Testis (tissue), 3 donors: ENCODE measurements around the gene MCRS1. TPM values are rescaled to one million over a fixed set of nuclear protein-coding genes. Genes with fewer than 3 reads are reported as not detected.
"Not testable (repeated sequence)": the region's sequence is repeated elsewhere in the genome, so short reads cannot be mapped to it uniquely, and the experiment has no call there.

Source experiments
- DNase-seq: peaks from one replicate; pipeline ENCODE4 v3.0.0-alpha.2; 2019
- H3K27ac ChIP-seq, 2 donors: fragments of 200-600 bp; sonication (generic); one replicate each; pipeline ENCODE4 v1.5.1; 2019
- H3K27me3 ChIP-seq: fragments of 200-600 bp; sonication (generic); one replicate; pipeline ENCODE4 v1.5.1; 2019
- H3K36me3 ChIP-seq: fragments of 200-600 bp; sonication (generic); one replicate; pipeline ENCODE4 v1.5.1; 2017; ENCODE audit warnings: low read depth; ENCODE audit errors: missing control alignments
- H3K4me1 ChIP-seq: fragments of 200-600 bp; sonication (generic); one replicate; pipeline ENCODE4 v1.5.1; 2019
- H3K4me3 ChIP-seq, 2 donors: fragments of 200-600 bp; sonication (generic); one replicate each; pipeline ENCODE4 v1.5.1; 2017 to 2019
- H3K9me3 ChIP-seq: fragments of 200-600 bp; sonication (generic); one replicate; pipeline ENCODE4 v1.5.1; 2017
- CTCF ChIP-seq, 3 experiments: fragments of 450-650 bp in 2 of 3; fragments of 200-600 bp in 1 of 3; sonication (generic) in 1 of 3; IDR thresholded peaks; one replicate each; pipeline ENCODE4 v1.5.1; 2016 to 2019; ENCODE audit warnings: antibody characterized with exemption in 3 of 3, mild to moderate bottlenecking in 2 of 3, moderate library complexity in 1 of 3
- POLR2A ChIP-seq: fragments of 450-650 bp; IDR thresholded peaks from one replicate; pipeline ENCODE4 v1.6.1; 2017; ENCODE audit warnings: antibody characterized with exemption, mild to moderate bottlenecking, moderate library complexity
- WGBS, 2 donors: methylation state at CpG; one replicate each; pipeline ENCODE4 v1.1.5; 2018; 5-methylcytosine and 5-hydroxymethylcytosine counted together
- intact Hi-C: fragments of 100-400 bp; cut with DNase I; formaldehyde crosslinking; loops from one replicate; pipeline ENCODE4 v1.15.1; 2023; ENCODE audit warnings: low total_unique reads
- polyA plus RNA-seq: library from polyadenylated mRNA; stranded (reverse); fragments of 350-450 nt; fragmentation: Illumina TruSeq; extraction: RNeasy Lipid Tissue Mini Kit (QIAGEN cat#74804); gene quantifications from one replicate; pipeline ENCODE4 v1.2.3, GENCODE V29; 2014; ENCODE audit warnings: low read depth, low replicate concordance; ENCODE audit not compliant: insufficient read depth
- small RNA-seq, 2 donors: library from RNA; depleted of rRNA; stranded (forward); fragments of <200 nt; gene quantifications; one replicate each; pipeline ENCODE3, GENCODE V24; 2016
- total RNA-seq, 2 donors: library from RNA; depleted of rRNA; stranded (reverse); fragments of >200 nt; gene quantifications; one replicate each; pipeline ENCODE4 v1.2.3, GENCODE V29; 2016

Gene MCRS1
- total and polyA plus RNA-seq, 3 donors from 2014 or later = 95.8 to 105 (median 104) TPM

DNA sequence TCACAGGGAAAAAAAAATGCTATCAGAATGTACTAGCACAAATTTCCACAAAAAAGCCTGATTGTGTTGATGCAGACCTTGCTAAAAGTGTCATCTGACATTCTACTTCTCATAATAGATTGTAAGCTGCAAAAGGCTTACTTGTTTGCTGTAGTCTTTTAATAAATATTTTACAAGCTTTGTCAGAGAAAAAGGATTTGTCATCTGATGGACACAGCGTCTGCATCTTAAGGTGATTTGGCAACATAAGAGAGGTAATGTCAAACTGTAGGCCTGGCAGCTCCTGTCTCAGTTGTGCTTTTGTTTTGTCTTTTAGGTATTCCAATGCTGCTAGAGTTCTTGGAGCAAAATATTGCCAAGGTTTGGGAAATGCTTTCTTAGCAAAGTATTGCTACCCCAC, 55.4 kb downstream of the MCRS1 start:
- H3K27ac ChIP-seq = no peak overlapping the region
- no peaks in the 10 kb centered on the region for H3K27me3 ChIP-seq
- TF ChIP-seq CTCF (IDR thresholded peaks at IDR 0.05) (no peak), POLR2A (no peak)
- H3K4me1 ChIP-seq = no peaks in the 10 kb centered on the region
- H3K4me3 ChIP-seq = no peak overlapping the region
- DNase-seq = no peak
- H3K36me3 ChIP-seq = no peaks in the 10 kb centered on the region
- WGBS, 2 donors = 88 to 93% methylated on average over 1 of the region's 1 CpG
- intact Hi-C loops = loop anchor here (10.0 kb wide), 1 partner anchor 168 kb away; the partner anchor contains the start of gene DNAJC22
- no peaks in the 10 kb centered on the region for H3K9me3 ChIP-seq

- H3K4me1 ChIP-seq = no peaks in the 10 kb centered on the region
- intact Hi-C loops = loop anchor here (10.0 kb wide), 1 partner anchor 167 kb away; the partner anchor contains the start of gene DNAJC22
- no peak for DNase-seq
These were observed 56.5 kb downstream of the MCRS1 start for GRCh38 chr12:49511410-49511809.

GRCh38 chr12:49509681-49510080, 58.3 kb downstream of the MCRS1 start:
- not testable (repeated sequence) for H3K4me3 ChIP-seq, H3K27ac ChIP-seq, H3K27me3 ChIP-seq, H3K4me1 ChIP-seq, H3K9me3 ChIP-seq, DNase-seq, H3K36me3 ChIP-seq
- WGBS, 2 donors = 93 to 95% methylated on average over 8 of the region's 8 CpGs
- intact Hi-C loops = loop anchor here (10.0 kb wide), 1 partner anchor 165 kb away; the partner anchor contains the start of gene DNAJC22

More at GRCh38 chr12:49511410-49511809, 56.5 kb downstream of the MCRS1 start:
- no peaks in the 10 kb centered on the region for H3K9me3 ChIP-seq
- no peaks in the 10 kb centered on the region for H3K27me3 ChIP-seq
- no peak overlapping the region for H3K27ac ChIP-seq
- TF ChIP-seq POLR2A (no peak), CTCF (IDR thresholded peaks at IDR 0.05) (no peak)
- no peak overlapping the region for H3K4me3 ChIP-seq
- no peaks in the 10 kb centered on the region for H3K36me3 ChIP-seq

Small RNA genes within 50 kb of the gene (small RNA-seq; reads per million reads assigned to genes)
- 0 reads per million in 2 donors for gene POLR2KP1
- gene RNU6-834P = 0 reads per million in 2 donors

Other genes with a start within 250 kb of the MCRS1 start
- gene TROAP, start 244.9 kb downstream of the MCRS1 start, total RNA-seq = 10 to 100 TPM; 22.8 to 36.1 TPM
- gene TROAP, start 244.9 kb downstream of the MCRS1 start, polyA plus RNA-seq = 61.7 TPM
- gene C1QL4, start 231.0 kb downstream of the MCRS1 start, total RNA-seq = 1 to 10 TPM; 3.3 to 5.5 TPM
- gene C1QL4, start 231.0 kb downstream of the MCRS1 start, polyA plus RNA-seq = 2.9 TPM
- gene DNAJC22, start 221.3 kb downstream of the MCRS1 start, total RNA-seq = 1 to 10 TPM in 1 of 2 donors, under 1 TPM in 1; 0.87 to 1.1 TPM
- gene DNAJC22, start 221.3 kb downstream of the MCRS1 start, polyA plus RNA-seq = 3.5 TPM
- 10 to 100 TPM; 47.1 to 65.0 TPM for gene SPATS2, start 200.7 kb downstream of the MCRS1 start, total RNA-seq
- 67.5 TPM for gene SPATS2, start 200.7 kb downstream of the MCRS1 start, polyA plus RNA-seq
- 1 to 10 TPM; 4.5 to 8.3 TPM for gene KCNH3, start 29.1 kb downstream of the MCRS1 start, total RNA-seq
- 4.5 TPM for gene KCNH3, start 29.1 kb downstream of the MCRS1 start, polyA plus RNA-seq
- gene FAM186B, start 37.5 kb upstream of the MCRS1 start, total RNA-seq = 10 to 100 TPM; 54.9 to 68.6 TPM
- 178 TPM for gene FAM186B, start 37.5 kb upstream of the MCRS1 start, polyA plus RNA-seq
- gene PRPF40B, start 55.4 kb upstream of the MCRS1 start, total RNA-seq = 10 to 100 TPM; 49.2 to 66.7 TPM
- 66.8 TPM for gene PRPF40B, start 55.4 kb upstream of the MCRS1 start, polyA plus RNA-seq
- 10 to 100 TPM; 40.5 to 73.5 TPM for gene FMNL3, start 139.3 kb upstream of the MCRS1 start, total RNA-seq
- 26.0 TPM for gene FMNL3, start 139.3 kb upstream of the MCRS1 start, polyA plus RNA-seq
- 100 to 1,000 TPM; 407 to 440 TPM for gene TMBIM6, start 173.4 kb upstream of the MCRS1 start, total RNA-seq
- 618 TPM for gene TMBIM6, start 173.4 kb upstream of the MCRS1 start, polyA plus RNA-seq